IMR-90 (cell line): ENCODE results near the gene SPTLC3.

Source experiments
- CEBPB ChIP-seq: IDR thresholded peaks from 2 replicates; pipeline ENCODE4 v1.6.1; 2012; ENCODE audit warnings: low read depth, low read length, improper control_type of control experiment
- MAFK ChIP-seq: IDR thresholded peaks from 2 replicates; pipeline ENCODE4 v1.6.1; 2012; ENCODE audit warnings: low read depth, low read length, improper control_type of control experiment
- POLR2A ChIP-seq: IDR thresholded peaks from 2 replicates; pipeline ENCODE4 v1.6.1; 2012; ENCODE audit warnings: mild to moderate bottlenecking, low read depth, low read length
- RFX5 ChIP-seq: IDR thresholded peaks from 2 replicates; pipeline ENCODE4 v1.8.0; 2012; ENCODE audit warnings: low read depth, mild to moderate bottlenecking, low read length, moderate library complexity
- TF ChIP-seq, protein P1 (sequence below): conservative IDR thresholded peaks from 2 replicates; pipeline ENCODE4 v1.5.1; 2012; ENCODE audit warnings: mild to moderate bottlenecking, low read depth, low read length, improper control_type of control experiment

DNA sequence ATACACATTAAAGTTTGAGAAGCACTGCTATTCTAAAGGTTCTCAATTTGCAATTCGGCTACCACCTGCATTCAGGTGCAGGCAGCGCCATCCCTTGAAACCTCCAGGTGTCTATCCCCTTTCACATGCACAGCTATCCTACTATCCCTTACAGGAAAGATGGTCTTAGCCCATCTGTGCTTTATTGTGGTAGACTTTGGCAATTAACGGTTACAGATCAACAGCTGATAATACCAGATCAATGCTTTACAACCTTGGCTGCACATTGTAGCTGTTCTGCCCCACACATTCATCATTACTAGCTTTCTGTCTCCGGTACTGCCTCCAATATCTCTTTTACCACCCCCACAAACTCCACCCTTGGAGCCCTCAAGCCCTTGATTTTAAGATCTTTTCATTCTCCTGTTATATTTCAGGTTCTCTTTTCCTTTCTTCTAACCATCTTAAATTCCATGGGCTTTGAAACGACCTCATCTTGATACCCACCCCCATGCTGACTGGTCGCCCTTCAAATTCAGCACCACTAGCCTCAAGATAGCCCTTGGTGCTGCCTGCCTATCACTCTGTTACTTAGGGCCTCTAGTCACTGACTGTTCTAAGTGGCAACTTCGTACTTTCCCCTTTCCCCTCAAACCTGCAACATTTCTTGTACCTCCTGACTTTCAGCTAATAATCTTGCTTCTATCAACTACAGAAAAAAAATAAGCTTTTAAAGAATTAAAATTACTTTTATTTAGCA lies 50.8 kb downstream of the SPTLC3 start:
- TF ChIP-seq, protein P1, sequence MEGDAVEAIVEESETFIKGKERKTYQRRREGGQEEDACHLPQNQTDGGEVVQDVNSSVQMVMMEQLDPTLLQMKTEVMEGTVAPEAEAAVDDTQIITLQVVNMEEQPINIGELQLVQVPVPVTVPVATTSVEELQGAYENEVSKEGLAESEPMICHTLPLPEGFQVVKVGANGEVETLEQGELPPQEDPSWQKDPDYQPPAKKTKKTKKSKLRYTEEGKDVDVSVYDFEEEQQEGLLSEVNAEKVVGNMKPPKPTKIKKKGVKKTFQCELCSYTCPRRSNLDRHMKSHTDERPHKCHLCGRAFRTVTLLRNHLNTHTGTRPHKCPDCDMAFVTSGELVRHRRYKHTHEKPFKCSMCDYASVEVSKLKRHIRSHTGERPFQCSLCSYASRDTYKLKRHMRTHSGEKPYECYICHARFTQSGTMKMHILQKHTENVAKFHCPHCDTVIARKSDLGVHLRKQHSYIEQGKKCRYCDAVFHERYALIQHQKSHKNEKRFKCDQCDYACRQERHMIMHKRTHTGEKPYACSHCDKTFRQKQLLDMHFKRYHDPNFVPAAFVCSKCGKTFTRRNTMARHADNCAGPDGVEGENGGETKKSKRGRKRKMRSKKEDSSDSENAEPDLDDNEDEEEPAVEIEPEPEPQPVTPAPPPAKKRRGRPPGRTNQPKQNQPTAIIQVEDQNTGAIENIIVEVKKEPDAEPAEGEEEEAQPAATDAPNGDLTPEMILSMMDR, result no peak
- TF ChIP-seq MAFK (no peak), CEBPB (no peak), POLR2A (no peak), RFX5 (no peak)
